ENCODE measurements around the gene MIX23.

The MIX23 gene

GRCh38 chr3:122365073-122365472, 18.0 kb downstream of the MIX23 start:
- DNase-seq (ENCODE audit: low read depth) = no peak
- H3K4me3 ChIP-seq (ENCODE audit: low read depth, low read length) = no peak overlapping the region
- TF ChIP-seq MYC (IDR thresholded peaks at IDR 0.05; ENCODE audit: low read depth, low read length) (no peak), POLR2A (IDR thresholded peaks at IDR 0.05; ENCODE audit: extremely low read depth, insufficient read length) (no peak)
- TF ChIP-seq, protein P1, sequence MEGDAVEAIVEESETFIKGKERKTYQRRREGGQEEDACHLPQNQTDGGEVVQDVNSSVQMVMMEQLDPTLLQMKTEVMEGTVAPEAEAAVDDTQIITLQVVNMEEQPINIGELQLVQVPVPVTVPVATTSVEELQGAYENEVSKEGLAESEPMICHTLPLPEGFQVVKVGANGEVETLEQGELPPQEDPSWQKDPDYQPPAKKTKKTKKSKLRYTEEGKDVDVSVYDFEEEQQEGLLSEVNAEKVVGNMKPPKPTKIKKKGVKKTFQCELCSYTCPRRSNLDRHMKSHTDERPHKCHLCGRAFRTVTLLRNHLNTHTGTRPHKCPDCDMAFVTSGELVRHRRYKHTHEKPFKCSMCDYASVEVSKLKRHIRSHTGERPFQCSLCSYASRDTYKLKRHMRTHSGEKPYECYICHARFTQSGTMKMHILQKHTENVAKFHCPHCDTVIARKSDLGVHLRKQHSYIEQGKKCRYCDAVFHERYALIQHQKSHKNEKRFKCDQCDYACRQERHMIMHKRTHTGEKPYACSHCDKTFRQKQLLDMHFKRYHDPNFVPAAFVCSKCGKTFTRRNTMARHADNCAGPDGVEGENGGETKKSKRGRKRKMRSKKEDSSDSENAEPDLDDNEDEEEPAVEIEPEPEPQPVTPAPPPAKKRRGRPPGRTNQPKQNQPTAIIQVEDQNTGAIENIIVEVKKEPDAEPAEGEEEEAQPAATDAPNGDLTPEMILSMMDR (IDR thresholded peaks at IDR 0.05; ENCODE audit: low read depth, low read length) = no peak
- TF ChIP-seq, protein P2, sequence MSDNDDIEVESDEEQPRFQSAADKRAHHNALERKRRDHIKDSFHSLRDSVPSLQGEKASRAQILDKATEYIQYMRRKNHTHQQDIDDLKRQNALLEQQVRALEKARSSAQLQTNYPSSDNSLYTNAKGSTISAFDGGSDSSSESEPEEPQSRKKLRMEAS (IDR thresholded peaks at IDR 0.05; ENCODE audit: low read depth, low read length) = no peak

GRCh38 chr3:122364490-122364889, 18.5 kb downstream of the MIX23 start:
- DNase-seq (ENCODE audit: low read depth) = no peak
- H3K4me3 ChIP-seq (ENCODE audit: low read depth, low read length) = no peak overlapping the region

GRCh38 chr3:122362026-122362425, 21.0 kb downstream of the MIX23 start:
- DNase-seq (ENCODE audit: low read depth) = no peak
- TF ChIP-seq POLR2A (IDR thresholded peaks at IDR 0.05; ENCODE audit: extremely low read depth, insufficient read length) (no peak), MYC (IDR thresholded peaks at IDR 0.05; ENCODE audit: low read depth, low read length) (no peak)
- TF ChIP-seq, protein P2 (IDR thresholded peaks at IDR 0.05; ENCODE audit: low read depth, low read length) = no peak
- no peak overlapping the region for H3K4me3 ChIP-seq (ENCODE audit: low read depth, low read length)

More at GRCh38 chr3:122364490-122364889, 18.5 kb downstream of the MIX23 start:
- no peak for TF ChIP-seq MYC (IDR thresholded peaks at IDR 0.05; ENCODE audit: low read depth, low read length)

GRCh38 chr3:122358703-122359032, 24.4 kb downstream of the MIX23 start:
- DNase-seq (ENCODE audit: low read depth) = no peak
- H3K4me3 ChIP-seq (ENCODE audit: low read depth, low read length) = no peak overlapping the region
- TF ChIP-seq MYC (IDR thresholded peaks at IDR 0.05; ENCODE audit: low read depth, low read length) (no peak), POLR2A (IDR thresholded peaks at IDR 0.05; ENCODE audit: extremely low read depth, insufficient read length) (no peak)
- TF ChIP-seq, protein P2 (IDR thresholded peaks at IDR 0.05; ENCODE audit: low read depth, low read length) = no peak
- TF ChIP-seq, protein P1 (IDR thresholded peaks at IDR 0.05; ENCODE audit: low read depth, low read length) = no peak

DNA sequence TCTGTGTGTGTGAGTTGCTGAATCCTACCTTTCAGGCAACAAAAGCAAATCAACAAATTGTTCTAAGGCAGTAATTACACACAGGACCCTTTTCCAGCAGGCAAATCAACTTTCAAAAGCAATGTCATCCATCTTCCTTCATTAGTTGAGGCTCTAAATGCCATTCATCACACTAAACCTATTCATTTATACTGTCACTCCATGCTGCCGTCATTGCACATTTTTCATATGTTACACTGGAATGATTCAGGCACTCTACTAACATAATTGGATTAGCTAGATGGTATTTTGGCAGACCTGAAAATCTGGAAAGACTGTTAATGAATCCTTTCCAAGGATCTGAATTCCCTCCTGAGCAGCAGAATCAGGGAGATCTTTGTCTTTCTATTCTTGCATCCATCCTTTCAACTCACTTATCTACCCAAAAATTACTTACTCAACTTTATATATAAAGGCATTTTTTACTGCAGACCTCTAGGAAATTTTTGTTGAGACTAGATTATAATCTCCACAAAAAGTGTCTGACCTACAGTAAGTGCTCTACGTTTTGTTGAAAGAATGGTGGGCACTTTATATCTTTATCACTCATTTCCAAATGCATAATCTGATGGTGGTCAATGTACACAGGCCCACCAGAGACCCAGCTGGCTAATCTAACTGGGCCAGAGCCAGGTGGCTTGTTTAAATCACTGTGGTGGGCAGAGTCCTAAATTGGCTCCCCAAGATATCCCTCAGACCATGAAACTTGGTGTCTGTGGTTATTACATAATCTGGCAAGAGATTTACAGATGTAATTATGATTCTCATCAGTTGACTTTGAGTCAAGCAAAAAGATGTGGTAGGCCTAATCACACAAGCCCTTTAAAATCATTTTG, 25.0 kb downstream of the MIX23 start:
- TF ChIP-seq MYC (IDR thresholded peaks at IDR 0.05; ENCODE audit: low read depth, low read length) (no peak), POLR2A (IDR thresholded peaks at IDR 0.05; ENCODE audit: extremely low read depth, insufficient read length) (no peak)
- TF ChIP-seq, protein P1 (IDR thresholded peaks at IDR 0.05; ENCODE audit: low read depth, low read length) = no peak
- TF ChIP-seq, protein P2 (IDR thresholded peaks at IDR 0.05; ENCODE audit: low read depth, low read length) = no peak

GRCh38 chr3:122356402-122356801, 26.6 kb downstream of the MIX23 start:
- no peak for TF ChIP-seq POLR2A (IDR thresholded peaks at IDR 0.05; ENCODE audit: extremely low read depth, insufficient read length)
- TF ChIP-seq, protein P1 (IDR thresholded peaks at IDR 0.05; ENCODE audit: low read depth, low read length) = peak; percentile 38
- H3K4me3 ChIP-seq (ENCODE audit: low read depth, low read length) = no peak overlapping the region
- DNase-seq (ENCODE audit: low read depth) = peak; percentile 54

More for the DNA sequence above, 25.0 kb downstream of the MIX23 start:
- H3K4me3 ChIP-seq (ENCODE audit: low read depth, low read length) = no peak overlapping the region
- no peak for DNase-seq (ENCODE audit: low read depth)

DNA sequence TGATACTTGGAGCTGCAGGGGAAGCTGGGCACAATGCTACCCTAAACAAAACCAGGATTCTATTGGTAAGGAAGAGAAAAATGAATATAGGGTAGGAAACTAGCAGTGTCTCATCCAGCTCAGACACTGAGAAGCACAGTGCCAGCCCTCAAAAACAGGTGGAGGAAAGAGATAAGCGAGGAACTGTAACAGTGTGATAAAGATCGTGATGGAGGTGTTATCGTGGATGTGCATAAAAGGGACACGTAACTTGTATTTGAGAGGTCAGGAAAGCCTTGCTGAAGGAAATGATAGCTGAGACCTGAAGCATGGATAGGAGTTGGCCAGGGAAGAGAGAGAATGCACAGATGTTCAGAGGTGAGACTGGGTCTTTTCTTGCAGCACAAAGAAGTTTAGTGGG, 27.4 kb downstream of the MIX23 start:
- no peak for DNase-seq (ENCODE audit: low read depth)
- no peak overlapping the region for H3K4me3 ChIP-seq (ENCODE audit: low read depth, low read length)
- TF ChIP-seq, protein P2 (IDR thresholded peaks at IDR 0.05; ENCODE audit: low read depth, low read length) = no peak
- TF ChIP-seq POLR2A (IDR thresholded peaks at IDR 0.05; ENCODE audit: extremely low read depth, insufficient read length) (no peak), MYC (IDR thresholded peaks at IDR 0.05; ENCODE audit: low read depth, low read length) (no peak)
- TF ChIP-seq, protein P1 (IDR thresholded peaks at IDR 0.05; ENCODE audit: low read depth, low read length) = no peak

All from NB4 (cell line).